Ovary (tissue), 3 donors: ENCODE results near the gene FMNL2.

ENCODE experiments used
- EP300 ChIP-seq: sonication (generic); formaldehyde crosslinking; IDR thresholded peaks from one replicate; pipeline ENCODE4 v1.6.1; 2017; ENCODE audit warnings: antibody characterized with exemption
- POLR2A ChIP-seq: fragments of 450-650 bp; IDR thresholded peaks from one replicate; pipeline ENCODE4 v1.6.1; 2017; ENCODE audit warnings: antibody characterized with exemption, mild to moderate bottlenecking, moderate library complexity
- TF ChIP-seq, protein P1 (sequence below), 3 donors: fragments of 450-650 bp in 2 of 3; fragments of 200-600 bp in 1 of 3; IDR thresholded peaks; one replicate each; pipeline versions ENCODE4 v1.5.1 to v1.8.0; 2016 to 2022; ENCODE audit warnings: antibody characterized with exemption in 3 of 3, mild to moderate bottlenecking in 1 of 3
- donor health status: DM: no; HTN: no; CAD: no.

- TF ChIP-seq, protein P1, sequence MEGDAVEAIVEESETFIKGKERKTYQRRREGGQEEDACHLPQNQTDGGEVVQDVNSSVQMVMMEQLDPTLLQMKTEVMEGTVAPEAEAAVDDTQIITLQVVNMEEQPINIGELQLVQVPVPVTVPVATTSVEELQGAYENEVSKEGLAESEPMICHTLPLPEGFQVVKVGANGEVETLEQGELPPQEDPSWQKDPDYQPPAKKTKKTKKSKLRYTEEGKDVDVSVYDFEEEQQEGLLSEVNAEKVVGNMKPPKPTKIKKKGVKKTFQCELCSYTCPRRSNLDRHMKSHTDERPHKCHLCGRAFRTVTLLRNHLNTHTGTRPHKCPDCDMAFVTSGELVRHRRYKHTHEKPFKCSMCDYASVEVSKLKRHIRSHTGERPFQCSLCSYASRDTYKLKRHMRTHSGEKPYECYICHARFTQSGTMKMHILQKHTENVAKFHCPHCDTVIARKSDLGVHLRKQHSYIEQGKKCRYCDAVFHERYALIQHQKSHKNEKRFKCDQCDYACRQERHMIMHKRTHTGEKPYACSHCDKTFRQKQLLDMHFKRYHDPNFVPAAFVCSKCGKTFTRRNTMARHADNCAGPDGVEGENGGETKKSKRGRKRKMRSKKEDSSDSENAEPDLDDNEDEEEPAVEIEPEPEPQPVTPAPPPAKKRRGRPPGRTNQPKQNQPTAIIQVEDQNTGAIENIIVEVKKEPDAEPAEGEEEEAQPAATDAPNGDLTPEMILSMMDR (IDR thresholded peaks at IDR 0.05), result no peak
- TF ChIP-seq POLR2A, result no peak
- no peak for TF ChIP-seq EP300
Measured at GRCh38 chr2:152376968-152377367, 42.0 kb downstream of the FMNL2 start.
